HG03095 (cell line): Measurements from ENCODE around the gene TSTD2.

Experiments
- ATAC-seq: cut with Tn5 transposase; IDR thresholded peaks from one replicate; pipeline ENCODE4 v1.9.1; 2021; ENCODE audit warnings: moderate library complexity; ENCODE audit not compliant: unreplicated experiment

TSTD2 gene

DNA sequence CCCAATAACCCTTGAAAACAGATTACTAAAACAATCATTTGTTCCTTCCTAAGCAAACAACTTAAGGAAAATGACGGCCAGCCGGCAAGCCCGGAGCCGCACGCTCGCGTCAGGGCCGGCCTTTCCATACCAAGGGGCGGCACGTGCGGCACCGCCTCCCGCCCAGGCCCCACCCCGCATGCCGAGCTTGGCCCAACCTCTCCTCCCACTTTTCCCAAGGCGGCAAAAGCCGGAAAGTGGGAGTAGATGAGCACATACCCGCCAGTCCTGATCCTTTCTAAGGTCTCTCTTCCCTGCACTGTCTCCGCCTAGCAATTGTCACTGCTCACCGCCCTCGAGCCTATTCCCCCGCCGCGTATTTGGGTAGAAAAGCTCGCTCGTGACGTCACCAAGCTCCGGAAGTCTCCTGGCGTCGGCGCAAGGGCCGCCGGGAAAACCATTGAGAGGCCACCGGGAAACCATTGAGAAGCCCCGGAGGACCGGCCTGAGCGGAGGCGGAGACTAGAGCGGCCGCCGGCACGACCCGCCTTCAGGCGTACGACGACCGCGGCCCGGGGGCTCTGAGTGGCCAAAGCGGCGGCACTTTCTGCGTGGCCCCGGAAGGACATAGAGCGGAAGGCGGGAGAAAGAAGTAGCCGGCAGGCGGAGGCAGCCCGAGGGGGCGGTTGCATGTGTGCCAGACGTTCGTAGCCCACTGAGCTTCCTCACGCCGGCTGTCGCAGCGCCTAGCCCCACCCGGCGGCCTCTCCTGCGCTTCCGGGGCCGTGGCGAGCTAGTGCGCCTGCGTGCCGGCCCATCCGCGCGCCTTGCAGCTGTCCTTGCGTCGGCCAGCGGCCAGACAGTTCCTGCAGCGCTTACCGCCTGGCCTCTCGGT lies at the start of gene TSTD2, which contains the start of gene NCBP1:
Gene TSTD2 (minus strand): TSS at position 384 of the 874 bp plus-strand sequence. CDS start 5,806 bp downstream, outside the sequence.
Gene NCBP1 (plus strand): TSS at position 837 of the 874 bp plus-strand sequence. CDS start 61 bp downstream, outside the sequence.
- peak; percentile 85 for ATAC-seq

DNA sequence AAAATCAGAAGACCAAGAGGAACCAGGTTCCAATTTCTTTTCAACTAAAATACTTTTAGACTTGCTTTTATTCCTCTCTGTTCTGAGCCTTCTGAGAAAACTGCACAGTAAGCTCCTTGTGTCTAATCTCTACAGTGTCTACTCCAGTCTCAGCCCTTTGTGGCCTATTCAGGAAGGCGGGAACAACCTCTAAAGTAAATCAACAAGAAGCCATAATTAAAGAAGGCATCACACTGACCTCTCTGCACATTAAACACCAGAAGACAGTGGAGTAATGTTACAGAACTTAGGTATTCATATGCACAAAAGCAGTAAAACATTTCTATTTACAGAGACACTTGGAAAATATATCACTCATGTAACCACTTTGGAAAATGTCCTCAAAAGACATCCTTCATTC lies 49.1 kb upstream of the TSTD2 start:
- ATAC-seq, result no peak

DNA sequence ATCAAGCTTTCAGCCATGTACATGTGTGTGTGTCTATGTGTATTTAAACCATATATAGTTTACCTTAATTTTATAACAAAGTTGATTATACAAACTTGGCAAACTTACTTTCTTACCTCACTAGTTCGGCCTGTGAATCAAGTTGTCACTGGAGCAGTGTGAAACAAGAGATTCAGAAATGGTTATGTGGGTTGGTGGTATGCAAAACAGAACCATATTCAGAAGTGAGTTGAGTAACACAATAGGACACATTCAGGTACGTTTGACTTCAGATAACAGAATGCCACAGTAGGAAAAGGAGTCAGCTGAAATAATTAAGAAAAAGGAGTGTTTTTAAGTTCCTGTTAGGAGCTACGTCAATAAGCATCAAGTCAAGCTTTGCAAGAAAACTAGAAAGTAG lies 42.5 kb upstream of the TSTD2 start:
- no peak for ATAC-seq

DNA sequence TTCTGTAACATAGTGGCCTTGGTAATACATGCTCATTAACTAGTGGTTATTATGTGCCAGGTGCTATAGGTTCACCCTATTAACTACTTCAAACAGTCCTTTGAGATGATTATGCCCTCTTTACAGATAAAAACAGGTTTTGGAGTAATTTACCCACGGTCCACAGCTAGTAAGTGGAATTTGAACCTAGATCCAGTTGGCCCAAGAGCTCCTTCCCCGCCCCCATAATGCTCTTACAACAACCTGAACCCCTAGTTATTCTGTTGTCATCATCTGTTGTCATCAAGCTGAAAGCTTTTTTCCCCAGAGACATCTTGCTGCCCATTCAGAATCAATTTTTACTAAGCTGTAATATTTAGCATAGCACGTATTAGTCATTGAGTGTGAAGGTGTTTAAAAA lies 40.8 kb upstream of the TSTD2 start:
- no peak for ATAC-seq

DNA sequence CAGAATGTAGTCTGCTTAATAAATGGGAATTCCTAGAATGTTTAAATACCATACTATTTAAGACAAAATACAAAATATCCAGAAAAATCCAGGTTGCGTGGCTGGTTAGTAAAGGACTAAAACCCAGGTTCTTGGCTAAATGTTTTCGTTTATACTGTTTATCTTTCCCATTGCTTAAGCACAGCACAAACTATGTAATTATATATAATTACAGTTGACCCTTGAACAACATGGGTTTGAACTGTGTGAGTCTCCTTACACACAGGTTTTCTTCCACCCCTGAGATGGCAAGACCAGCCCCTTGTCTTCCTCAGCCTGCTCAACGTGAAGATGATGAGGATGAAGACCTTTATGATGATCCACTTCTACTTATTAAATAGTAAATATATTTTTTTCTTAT lies 39.2 kb upstream of the TSTD2 start:
- ATAC-seq, result no peak

DNA sequence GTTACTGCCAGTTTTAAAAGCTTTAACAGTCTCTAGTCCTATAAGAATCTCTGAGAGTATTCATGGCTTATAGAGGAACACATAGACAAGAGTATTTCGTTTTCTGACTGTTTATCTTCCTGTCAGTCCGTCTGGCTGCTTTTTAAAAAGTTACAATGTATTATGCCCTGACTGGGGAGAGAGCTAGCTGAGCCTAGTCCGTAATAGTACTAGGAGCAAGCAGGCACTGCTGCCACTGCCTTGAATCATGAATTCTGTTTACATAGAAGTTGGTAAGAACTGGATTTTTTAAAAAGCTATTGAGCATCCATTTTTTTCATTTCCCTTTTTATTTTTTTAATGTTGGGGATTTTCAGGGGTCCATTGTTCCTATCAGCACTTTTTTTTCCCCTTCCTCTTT lies 37.4 kb upstream of the TSTD2 start:
- no peak for ATAC-seq

DNA sequence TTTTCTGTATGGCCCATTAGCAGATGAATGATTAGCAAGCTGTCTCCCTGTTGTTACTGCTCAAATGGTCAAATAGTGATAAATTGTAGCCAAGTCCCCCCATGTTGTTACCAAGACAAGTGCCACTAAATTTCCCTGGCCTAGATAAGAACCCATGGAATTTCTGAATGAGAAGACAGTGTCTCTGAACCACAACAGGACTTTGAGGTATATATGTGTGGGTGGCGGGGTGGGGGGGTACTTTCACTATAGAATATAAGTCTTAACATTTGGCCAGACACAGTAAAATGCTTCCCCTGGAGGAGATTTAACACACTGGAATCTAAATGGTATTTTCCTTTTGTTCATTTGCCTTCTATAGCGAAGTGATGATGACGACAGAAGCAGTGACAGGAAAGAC lies 35.3 kb upstream of the TSTD2 start:
- ATAC-seq, result no peak

DNA sequence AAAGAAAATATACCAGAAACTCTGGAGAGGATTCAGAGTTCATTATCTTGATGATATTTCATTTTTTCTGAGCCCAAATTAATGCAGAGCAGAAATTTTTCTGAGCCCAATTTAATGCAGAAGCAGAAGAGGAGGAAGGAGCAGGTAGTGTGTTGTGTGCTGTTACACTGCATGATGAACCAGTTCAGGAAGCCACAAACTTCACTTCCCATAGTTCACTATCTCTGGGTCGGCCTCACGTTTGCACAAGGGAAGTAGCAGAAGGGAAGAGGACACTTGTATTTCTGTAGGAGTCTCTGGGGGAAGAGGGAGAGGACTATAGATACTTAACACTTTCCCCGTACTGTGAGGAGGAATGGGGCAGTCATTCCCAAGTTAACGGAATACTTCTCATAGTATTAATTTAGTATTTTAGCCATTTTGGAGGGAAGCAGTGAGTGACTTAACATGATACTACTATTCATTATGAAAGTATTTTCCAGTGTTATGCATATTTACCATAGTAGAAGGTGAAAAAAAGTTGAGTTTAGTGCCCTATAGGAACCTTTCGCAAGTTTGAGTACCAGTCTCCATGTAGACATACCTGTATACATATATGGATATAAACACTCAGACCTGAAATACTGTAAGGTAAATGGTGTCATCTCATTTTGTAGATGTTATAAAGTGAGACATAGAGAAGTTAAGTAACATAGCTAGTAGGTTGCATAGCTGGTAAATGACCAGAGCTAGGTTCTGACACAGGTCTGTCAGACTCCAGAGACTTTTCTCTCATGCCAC lies 33.9 kb upstream of the TSTD2 start:
- no peak for ATAC-seq

DNA sequence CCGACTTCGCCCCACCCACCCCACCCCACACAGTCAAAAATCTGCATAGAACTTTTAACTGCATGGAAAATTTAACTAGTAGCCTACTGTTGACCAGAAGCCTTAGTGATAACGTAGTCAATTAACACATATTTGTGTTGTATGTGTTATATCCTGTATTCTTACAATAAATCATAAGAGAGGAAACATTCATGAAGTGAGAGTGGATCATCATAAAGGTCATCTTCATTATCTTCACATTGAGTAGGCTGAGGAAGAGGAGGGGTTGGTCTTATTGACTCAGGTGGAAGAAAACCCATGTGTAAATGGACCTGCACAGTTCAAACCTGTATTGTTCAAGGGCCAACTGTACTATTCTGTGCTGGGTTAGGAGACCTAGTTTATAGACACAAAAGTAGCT lies 32.6 kb upstream of the TSTD2 start:
- no peak for ATAC-seq

DNA sequence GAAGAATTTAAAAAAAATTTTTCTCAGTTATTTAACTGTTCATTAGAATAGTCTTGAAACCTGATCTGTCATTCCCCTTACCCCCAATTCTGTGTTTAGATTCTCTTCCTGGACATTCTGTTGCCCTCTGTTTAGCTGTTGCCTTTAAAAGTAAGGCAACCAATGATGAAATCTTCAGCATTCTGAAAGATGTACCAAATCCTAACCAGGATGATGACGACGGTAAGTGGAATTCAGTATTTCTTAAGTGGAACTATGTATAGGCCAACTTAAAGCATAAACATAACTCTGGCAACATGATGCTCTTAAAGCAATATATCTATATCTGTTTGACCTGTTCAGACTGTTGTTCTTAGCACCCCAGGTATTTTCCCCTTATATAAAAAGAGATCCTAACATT lies 27.7 kb upstream of the TSTD2 start:
- no peak for ATAC-seq

DNA sequence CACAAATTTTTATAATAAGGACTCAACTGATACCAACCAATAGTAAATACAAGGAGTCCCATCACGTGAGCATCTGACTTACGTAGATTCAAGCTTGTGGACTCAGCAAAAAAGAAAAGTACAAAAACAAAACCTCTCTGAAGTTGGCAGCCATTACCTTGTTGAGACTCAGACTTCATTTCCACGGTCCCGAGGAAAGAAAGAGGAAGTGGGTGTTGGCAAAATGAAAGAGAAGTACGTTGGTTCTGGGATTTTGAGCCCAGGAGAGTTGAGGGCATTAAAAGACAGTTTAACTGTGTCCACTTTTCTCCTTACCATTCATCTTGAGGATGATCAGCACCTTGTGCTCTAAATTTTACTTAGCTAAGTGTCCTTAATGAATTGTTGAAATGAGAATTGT lies 27.2 kb upstream of the TSTD2 start:
- ATAC-seq, result no peak

DNA sequence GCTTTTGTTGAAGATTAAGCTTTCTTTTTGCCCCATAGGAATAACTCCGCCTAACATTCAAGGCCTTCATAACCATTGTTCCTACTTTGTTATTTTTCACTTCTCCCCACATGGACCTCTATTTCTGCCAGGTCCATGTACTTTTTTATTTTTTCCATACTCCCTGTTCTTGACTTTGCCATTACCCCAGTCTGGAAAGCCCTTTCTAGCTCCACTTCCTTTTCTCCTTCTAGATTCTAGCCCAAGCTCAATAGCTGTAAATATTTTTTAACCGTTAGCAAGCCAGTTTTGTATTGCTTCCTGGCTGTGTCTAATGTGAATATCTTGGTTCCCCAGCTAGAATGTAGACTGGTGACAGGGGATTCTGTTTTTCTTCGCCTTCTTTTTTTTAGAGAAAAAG lies 26.6 kb upstream of the TSTD2 start:
- ATAC-seq, result no peak

DNA sequence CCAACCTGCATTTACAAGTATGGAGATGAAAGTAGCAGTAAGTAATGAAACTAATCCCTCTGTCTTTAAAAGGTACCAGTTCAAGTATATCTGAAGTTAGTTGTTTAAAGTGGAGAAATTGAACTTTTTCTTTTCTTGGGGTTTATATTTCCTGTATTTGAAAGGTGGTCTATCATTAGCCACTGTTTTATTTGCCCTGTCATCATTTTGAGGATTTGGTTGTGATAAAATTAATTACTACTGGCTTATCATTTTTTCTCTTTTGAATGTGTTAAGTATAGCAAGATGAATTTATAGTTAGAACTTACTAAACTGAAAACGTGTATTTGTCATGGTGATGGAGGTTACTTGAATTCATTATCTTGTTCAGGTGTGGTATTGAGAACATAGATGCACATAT lies 25.5 kb upstream of the TSTD2 start:
- ATAC-seq, result no peak

DNA sequence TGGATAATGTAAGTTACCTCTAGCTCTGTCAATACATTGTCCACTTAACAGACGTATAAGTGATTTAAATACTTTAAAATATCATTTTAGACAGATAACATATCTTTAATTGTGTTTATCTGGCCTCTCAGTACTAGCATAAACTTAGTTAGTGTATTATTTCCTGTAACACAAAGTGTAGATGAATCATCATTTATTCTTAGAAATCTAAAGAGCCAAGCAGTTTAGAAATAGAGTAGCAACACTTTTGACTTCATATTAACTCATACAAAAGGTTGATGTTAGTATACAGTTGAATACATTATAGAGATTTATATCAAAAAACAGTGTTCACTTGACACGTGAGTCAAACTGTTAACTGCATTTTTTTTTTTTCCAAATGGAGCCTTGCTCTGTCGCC lies 18.5 kb upstream of the TSTD2 start:
- ATAC-seq, result no peak

DNA sequence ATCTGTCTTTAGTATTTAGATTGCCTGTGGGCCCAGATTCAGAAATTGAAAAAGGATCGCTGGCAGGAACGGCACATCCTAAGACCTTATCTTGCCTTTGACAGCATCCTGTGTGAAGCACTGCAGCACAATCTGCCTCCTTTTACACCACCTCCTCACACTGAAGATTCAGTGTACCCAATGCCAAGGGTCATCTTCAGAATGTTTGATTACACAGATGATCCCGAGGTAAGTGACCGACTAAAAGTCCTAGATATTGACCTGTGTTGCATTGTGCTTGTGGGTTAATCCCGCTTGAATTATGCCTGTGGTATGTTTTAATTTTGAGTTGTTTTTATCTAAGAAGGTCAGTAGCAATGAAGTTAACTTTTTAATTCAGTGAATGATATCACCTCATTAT lies 14.8 kb upstream of the TSTD2 start:
- no peak for ATAC-seq

DNA sequence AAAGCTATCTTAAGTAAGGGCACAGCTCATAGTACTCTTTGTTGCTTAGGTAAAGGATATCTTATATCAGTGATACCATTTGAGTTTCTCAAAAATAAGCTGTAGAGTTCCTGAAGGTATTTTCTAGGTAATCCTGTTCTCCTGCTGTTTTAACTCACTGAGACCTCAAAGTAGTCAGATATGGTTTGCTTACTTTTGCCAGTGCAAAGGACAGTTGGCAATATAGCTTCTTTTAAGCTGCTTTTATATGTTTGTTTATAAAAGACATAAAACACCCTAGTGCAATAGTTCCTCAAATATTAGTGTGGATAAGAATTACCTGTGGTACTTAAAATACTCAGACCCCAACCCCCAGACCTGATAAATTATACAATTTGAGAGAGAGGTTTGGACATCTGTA lies 12.6 kb upstream of the TSTD2 start:
- ATAC-seq, result no peak

DNA sequence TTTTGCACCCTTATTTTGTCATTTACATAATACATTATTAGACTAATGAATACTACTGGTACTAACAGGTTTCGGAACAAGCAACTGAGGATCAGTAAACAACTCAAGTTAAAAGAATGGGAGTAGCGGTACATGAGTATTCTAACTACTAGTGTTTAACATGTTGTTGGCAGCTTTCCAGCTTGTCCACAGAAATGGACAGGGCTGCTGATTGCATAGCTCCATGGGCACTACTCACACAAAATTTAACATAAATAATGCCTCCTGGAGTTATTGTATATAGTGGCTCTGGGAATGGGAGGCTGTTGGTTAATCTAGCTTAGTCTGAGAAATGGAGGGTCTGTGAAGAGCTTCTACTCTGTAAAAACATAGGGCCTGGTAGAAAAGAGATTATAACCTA lies 7.2 kb upstream of the TSTD2 start:
- no peak for ATAC-seq

DNA sequence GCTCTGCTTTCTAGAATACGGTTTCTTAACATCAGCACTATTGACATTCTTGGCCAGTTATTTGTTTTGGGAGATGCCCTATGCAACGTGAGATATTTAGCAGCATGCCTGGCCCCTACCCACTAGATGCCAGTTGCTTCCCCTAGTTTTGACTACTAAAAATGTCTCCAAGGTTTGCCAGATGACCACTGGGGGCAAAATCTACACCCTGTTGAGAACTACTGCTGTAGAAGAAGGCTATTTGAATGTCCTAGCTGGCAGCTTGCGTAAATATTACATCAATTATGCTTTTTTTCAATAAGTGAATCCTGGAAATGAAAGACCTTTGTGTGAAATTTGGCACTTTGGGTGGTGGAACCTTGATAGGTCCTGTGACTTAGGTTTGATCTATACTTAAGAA lies 5.5 kb upstream of the TSTD2 start:
- ATAC-seq, result no peak

DNA sequence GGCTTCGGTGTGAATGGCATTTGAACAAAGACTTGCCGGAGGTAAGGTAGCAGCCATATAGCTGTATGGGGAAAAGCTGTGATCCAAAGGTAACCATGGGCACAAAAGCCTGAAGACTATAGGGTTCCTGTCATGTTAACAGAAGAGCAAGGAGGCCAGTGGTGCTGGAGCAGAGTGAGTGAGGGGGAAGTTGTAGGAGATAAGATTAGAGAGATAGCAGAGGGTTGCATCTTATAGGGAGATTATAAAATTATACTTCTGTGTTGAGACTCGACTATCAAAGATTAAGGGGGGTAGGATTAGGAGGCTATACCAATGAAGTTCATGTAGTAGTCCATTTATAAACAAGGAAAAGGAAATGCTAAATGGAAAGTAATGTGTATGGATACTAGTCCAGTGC lies 3.7 kb upstream of the TSTD2 start:
- ATAC-seq, result no peak

DNA sequence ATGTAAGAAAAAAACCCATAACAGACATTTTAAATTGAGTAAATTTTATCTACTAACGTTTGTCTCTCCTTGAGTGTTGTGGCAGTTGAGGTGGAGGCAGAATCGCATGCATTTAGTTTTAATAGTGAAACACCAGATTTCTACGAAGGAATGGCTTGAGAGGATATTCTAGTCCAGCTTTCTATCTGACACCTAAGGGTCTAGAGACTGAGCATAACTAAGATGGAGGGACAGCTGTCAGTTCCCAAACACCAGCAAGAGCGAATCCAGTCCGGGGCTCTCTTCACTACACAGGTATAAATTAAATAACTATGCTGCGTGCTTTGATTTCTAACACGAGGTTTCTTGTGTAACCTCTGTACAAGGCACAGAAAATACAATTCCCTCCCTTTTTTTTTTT lies 1.9 kb upstream of the TSTD2 start:
- ATAC-seq, result no peak

DNA sequence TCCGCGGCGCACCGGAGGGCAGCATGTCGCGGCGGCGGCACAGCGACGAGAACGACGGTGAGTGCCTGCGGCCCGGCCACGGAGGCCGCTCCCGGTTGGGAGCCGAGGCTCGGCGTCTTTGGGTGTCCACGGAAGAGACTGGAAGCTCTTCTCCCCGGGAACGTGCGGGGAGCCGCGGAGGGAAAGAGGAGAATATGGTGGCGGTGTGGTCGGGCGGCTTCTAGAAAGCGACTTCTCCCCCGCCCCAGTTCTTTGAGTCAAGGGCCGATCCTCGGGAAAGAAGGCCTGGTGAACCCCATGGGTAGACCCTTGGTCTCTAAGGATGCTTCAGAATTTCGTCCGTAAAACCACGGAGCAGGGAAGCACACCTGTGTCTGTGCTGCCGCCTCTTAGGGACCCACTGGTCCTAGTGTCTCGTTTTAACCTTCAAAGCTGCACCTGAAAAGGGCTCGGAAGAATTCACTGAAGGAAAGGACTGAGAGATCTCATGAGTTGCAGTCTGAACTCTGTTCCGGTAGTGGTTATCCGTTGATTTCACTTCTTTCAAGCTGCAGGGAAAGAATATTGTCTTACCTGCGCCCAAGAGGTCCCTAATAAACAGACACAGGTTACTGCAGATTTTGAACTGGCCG lies 807 bp upstream of the TSTD2 start:
- no peak for ATAC-seq
